T1000 (cell line): Measurements from ENCODE around the gene CFAP57.
"Not testable (repeated sequence)": the region's sequence is repeated elsewhere in the genome, so short reads cannot be mapped to it uniquely, and the experiment has no call there.

Source experiments
- DNase-seq: peaks from one replicate; lab custom pipeline; 2025; ENCODE audit warnings: mixed read lengths; lab: John Stamatoyannopoulos, UW

Gene CFAP57

DNA sequence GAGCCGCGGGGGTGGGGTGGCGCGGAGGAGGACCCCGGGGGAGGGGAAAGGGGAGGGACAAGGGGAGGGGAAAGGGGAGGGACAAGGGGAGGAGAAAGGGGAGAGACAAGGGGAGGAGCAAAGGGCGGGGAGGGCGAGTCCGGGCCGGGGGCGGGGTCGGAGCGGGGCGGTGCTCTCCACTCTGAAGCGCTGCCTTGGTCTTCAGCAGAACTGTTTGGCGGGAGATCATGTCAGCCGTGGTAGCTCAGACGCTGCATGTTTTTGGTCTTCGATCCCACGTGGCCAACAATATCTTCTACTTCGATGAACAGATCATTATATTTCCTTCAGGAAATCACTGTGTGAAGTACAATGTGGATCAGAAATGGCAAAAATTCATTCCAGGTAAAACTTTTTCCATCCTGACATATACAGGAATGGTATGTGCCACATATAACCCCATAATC lies 420 bp downstream of the CFAP57 start:
- peak; percentile 86 for DNase-seq

DNA sequence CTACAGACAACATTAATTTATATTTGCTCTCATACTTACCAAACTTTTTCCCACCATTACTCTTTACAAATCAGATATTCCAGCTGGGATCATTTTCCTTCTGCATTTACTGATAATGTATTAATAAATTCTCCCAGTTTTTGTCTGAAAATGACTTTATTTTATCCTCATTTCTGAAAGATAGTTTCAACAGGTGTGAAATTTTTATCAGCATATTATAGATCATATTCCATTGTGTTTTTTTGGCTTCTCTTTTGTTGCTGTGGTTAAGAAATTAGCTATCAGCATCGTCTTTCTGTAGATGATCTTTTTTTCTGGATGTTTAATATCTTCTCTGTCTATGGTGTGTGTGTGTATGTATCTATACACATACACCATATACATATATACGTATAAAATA lies 2.7 kb downstream of the CFAP57 start:
- DNase-seq: no peak

DNA sequence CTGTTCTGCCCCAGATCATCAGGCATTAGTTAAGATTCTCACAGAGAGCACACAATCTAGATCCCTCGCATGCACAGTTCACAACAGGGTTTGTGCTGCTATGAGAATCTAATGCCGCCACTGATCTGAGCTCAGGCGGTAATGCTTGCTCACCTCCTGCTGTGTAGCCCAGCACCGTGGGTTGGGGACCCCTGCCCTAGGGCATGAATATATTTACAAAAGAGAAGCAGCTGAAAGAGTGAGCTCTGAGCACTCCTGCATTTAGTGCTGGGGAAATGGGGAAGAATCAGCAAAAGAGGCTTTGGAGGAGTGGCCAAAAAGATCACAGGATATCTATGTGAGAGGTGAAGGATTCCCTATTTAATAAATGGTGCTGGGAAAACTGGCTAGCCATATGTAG lies 5.6 kb downstream of the CFAP57 start:
- no peak for DNase-seq

DNA sequence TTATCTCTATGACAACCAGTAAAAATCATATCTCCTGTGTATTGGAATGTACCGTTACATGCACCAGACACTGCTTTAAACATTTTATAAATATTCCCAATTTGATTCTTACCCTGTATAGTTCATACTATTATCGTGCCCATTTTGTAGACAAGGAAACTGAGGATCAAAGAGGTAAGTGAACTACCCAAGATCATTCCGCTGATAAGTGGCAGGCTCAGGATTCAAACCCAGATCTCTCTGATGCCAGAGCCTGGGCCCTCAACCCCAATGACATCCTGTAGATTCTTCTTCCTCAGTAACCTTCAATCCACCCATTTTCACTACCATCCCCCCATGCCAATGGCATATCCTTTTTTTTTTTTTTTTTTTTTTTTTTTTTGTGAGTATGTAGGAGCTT lies 12.3 kb downstream of the CFAP57 start:
- DNase-seq: no peak

DNA sequence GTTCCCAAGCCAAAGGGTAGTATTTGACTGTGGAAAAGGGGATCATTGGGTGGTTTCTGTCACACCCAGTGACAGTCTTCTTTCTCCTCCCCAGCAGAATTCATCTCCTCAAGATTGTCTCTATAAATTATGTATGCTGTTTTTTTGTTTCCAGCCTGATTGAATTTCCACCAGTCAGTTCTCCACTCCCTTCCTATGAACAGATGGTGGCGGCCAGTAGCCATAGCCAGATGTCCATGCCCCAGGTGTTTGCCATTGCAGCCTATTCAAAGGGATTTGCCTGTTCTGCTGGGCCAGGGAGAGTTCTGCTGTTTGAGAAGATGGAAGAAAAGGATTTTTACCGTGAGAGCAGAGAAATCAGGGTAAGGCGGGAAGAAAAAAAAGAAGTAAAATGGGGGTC lies 12.9 kb downstream of the CFAP57 start:
- no peak for DNase-seq

GRCh38 chr1:43188106-43188505 lies 16.0 kb downstream of the CFAP57 start:
- no peak for DNase-seq

GRCh38 chr1:43194509-43194908 lies 22.4 kb downstream of the CFAP57 start:
- DNase-seq: no peak

DNA sequence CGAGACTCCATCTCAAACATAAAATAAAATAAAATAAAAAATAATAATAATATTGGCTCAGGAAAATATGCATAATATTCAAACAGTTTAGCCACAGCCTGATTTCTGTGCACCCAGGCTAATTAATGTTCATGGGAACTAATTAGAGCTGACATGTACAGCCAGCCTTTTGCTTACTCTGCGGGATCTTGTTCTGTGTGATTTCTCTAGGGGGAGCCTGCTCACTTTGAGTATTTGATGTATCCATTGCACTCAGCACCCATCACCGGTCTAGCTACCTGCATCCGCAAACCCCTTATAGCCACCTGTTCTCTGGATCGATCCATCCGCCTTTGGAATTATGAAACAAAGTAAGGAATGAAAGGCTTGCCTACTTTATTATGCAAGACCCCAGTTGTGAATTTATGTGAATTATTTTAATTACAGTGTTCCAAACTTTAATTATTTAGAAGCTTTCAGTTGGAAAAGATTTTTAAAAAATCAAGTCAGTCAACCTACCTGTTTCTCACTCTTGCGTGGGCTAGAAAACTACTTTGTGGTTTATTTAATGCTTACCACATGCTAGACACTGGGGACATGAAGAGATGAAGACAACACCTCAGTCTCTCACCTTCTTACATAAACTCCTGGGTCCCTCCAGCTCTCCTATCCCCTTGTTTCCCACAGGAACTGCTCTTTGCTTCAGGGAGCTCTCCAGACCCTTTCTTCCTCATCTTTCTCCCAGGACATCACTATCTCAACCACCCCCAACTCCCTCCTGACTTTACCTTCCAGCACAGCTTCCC lies 25.4 kb downstream of the CFAP57 start:
- no peak for DNase-seq

GRCh38 chr1:43199093-43199726 lies 27.1 kb downstream of the CFAP57 start:
- DNase-seq: no peak

GRCh38 chr1:43203859-43204258 lies 31.7 kb downstream of the CFAP57 start:
- no peak for DNase-seq

DNA sequence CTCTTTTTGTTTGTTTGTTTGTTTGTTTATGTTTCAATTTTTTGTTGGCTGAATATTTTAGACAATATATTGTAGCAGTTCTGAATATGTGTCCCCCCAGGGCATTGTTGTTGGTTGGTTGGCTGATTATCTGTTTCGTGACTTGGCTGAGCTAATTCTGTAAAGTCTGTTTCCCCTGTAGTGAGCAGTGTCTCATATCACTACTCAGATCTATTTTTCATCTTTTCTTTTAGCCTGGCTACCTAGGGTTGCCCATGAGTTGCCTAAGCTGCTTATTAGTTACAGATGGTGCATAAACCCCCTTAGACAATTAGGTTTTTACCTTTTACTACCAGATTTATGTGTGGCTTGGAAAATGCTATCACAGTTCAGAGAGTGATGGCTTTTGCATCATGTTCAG lies 32.3 kb downstream of the CFAP57 start:
- no peak for DNase-seq

- DNase-seq: no peak
Observed at GRCh38 chr1:43205671-43206070, 33.5 kb downstream of the CFAP57 start.

DNA sequence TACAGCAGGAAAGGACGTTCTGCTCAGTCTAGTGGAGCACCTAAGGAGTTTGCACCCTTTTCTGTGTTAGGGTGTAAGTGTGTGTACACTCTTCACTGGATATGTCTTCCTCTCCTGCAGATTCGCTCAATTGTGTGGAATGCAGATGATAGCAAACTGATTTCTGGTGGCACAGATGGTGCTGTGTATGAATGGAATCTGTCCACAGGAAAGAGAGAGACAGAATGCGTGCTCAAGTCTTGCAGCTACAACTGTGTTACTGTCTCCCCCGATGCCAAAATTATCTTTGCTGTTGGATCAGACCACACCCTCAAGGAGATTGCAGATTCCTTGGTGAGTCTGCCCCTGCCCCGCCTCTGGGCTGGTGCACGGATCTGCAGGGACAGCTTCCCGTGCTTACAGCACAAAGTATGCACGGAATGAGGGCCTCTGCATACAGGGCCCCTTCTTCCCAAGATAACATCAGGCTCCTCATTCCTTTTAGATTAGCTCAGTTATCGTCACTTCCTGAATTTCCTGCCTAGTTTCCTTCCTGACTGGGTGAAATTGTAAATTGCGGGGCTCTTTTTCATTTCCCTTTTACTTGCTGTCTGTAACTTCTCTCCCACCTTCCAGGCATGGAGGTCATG lies 34.6 kb downstream of the CFAP57 start:
- DNase-seq: peak; percentile 87

DNA sequence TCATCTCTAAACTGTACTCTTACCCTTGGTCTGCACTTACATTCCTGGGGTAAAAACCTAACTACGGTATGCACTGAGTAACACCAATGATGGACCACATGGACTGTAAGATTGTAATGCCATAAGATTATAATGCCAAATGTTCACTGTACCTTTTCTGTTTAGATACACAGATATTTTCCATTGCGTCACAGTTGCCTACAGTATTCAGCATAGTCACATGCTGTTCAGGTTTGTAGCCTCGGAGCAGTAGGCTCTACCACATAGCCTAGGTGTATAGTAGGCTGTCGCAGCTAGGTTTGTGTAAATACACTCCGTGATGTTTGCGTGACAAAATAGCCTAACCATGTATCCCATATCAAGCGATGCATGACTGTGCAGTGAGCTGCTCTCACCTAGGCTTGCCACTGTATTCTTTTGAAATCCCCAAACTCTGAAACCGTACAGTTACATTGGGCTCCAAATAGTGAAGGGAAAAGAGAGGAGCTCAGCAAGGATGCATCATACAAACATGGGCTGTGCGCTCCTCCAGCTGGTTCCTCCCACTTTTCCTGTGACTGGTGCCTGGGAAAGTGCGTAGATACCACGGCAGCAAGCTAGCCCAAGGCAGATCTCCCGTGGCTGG lies 35.2 kb downstream of the CFAP57 start:
- DNase-seq: peak; percentile 50

DNA sequence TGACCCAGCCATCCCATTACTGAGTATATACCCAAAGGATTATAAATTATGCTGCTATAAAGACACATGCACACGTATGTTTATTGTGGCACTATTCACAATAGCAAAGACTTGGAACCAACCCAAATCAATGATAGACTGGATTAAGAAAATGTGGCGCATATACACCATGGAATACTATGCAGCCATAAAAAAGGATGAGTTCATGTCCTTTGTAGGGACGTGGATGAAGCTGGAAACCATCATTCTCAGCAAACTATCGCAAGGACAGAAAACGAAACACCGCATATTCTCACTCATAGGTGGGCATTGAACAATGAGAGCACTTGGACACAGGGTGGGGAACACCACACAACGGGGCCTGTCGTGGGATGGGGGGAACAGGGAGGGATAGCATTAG lies 36.1 kb downstream of the CFAP57 start:
- DNase-seq: not testable (repeated sequence)

DNA sequence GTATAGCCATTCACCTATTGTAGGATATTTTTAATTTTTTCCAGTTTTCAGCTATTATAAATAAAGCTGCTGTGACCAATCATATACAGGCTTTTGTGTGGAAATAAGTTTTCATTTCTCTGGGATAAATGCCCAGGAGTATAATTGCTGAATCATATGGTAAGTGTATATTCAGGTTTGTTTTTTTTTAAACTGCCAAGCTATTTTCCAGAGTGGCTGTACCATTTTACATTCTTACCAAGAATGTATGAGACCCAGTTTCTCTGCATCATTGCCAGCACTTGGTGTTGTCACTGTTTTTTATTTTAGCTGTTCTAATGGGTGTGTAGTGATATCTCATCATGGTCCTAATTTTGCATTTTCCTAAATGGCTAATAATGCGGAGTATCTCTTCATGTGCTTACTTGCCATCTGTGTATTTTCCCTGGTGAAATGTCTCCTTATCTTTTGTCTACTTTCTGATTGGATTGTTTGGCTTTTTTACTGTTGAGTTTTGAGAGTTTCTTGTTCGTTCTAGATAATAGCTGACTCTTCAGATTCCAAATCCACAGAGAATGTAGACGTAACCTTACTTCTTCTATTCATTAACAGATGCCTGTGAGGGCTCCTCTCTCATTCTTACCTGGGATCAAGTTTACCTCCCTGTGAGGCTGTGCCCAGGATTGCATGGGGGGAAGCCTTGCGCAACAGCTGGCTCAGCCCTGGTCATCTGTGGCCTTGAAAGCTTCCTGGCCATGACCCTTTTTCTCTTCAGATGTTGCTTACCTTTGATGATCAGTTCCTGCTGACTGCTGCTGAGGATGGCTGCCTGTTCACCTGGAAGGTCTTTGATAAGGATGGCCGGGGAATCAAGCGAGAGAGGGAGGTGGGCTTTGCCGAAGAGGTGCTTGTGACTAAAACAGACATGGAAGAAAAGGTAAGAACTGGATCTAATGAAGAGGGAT lies 42.6 kb downstream of the CFAP57 start:
- no peak for DNase-seq

DNA sequence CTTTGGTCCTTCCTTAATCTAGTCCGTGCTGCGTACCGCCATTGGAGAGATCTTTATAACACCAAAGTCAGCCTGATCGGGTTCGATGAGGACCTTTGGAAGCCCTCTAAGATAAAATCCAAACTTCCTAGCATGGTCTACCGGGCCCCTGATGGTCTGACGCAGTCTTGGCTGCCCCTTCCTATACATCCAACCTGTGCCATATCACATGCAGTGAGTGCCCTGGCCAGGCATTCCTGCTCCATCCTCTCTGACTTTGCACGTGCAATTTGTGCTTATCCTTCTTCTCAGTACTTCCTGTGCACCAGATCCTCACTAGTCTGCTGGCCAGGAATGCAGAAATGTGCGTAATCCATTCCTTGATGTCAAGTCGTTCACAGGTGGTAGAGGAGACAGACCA lies 45.6 kb downstream of the CFAP57 start:
- no peak for DNase-seq

DNA sequence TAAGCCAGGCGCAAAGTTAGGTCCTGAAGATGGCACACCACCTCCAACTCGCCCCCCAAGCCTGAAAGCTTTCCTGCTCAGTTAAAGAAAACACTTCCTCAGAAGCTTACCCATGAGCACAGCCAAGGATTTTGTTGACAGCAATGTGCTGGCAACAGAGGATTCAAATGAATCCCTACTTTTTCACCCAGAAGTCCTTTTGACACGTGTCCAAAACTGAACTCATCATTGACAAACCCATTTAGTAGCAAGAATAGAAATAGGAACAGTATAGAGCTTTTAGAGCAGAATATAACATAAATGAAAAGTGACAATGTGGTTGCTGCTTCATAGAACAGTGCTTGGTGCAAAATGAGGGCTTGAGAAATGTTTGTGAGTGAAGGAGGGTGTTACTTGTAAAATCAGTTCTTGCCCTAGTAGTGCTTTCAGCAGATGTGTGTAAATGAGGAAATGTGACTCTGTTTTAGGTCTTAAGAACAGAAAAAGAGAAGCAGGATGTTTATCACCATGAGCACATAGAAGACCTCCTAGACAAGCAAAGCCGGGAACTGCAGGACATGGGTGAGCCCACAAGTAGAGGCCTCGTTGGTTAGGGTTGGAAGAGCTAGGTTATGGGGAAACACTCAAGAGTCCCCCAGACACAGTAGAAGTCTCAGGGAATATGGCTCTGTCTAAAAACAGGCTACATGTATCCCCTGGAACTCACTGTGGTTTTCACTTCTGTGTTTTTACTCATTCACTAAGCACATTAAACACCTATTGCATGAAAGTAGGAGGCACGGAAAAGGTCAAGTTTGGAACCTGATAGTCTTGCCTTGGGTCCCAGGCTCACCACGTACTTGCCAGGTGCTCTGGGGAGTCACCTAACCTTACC lies 49.0 kb downstream of the CFAP57 start:
- DNase-seq: no peak

DNA sequence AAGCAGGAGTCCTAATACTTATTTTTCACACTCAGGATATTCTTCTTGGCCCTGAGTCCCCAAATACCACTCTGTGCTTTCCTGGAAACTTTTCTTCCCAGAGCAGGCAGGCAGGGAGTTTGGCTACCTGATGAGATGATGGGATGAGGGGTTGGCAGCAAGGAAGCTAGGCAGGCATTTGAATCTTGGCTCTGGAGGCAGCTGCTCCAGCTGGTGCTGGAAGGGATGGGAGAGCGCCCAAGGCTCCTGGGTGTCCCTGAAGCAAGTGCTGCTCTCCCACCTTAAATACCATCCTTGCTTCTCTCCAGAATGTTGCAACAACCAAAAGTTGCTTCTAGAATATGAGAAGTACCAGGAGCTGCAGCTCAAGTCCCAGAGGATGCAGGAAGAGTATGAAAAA lies 49.7 kb downstream of the CFAP57 start:
- DNase-seq: no peak

DNA sequence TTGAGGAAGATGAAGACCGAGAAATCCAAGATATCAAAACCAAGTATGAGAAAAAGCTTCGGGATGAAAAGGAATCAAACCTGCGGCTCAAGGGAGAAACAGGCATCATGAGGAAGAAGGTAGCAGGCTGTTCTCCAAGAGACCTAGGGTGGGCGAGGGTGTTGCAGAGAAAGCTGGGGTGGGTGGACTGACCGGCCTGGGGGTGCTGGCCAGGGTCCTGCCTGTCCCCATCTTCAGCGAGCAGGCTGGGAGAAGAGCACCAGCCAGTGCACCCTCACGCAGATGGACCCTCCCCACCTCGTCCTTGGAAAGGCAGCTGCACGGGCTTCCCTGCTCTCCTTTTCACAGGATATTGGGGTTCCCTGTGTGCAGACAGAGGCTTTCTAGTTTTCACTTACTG lies 50.7 kb downstream of the CFAP57 start:
- no peak for DNase-seq

GRCh38 chr1:43225168-43225567 lies 53.0 kb downstream of the CFAP57 start:
- DNase-seq: no peak
